HG03108 (cell line): ENCODE data around the gene COA7.
"Not testable (repeated sequence)": the region's sequence is repeated elsewhere in the genome, so short reads cannot be mapped to it uniquely, and the experiment has no call there.

ENCODE experiments used
- ATAC-seq: cut with Tn5 transposase; IDR thresholded peaks from one replicate; pipeline ENCODE4 v1.9.1; 2021; ENCODE audit warnings: moderate library complexity; ENCODE audit not compliant: unreplicated experiment

COA7 gene

GRCh38 chr1:52697795-52698674 is at the start of gene COA7:
Gene COA7, minus strand, starts transcription at chr1:52698347. Its CDS starts 21 bp downstream, at chr1:52698326.
- peak; percentile 46 for ATAC-seq

- ATAC-seq = no peak
Observed at GRCh38 chr1:52747450-52747849, 49.3 kb upstream of the COA7 start.

GRCh38 chr1:52746189-52746588 is 48.0 kb upstream of the COA7 start:
- no peak for ATAC-seq

GRCh38 chr1:52741259-52741658 is 43.1 kb upstream of the COA7 start:
- ATAC-seq = no peak

- ATAC-seq = no peak
Observed at GRCh38 chr1:52739699-52740467, 41.7 kb upstream of the COA7 start.

GRCh38 chr1:52738893-52739292 is 40.7 kb upstream of the COA7 start:
- no peak for ATAC-seq

GRCh38 chr1:52738148-52738547 is 40.0 kb upstream of the COA7 start:
- no peak for ATAC-seq

- not testable (repeated sequence) for ATAC-seq
Observed at GRCh38 chr1:52735371-52735770, 37.2 kb upstream of the COA7 start.

- no peak for ATAC-seq
Observed at GRCh38 chr1:52733368-52733767, 35.2 kb upstream of the COA7 start.

GRCh38 chr1:52727956-52728656 is 30.0 kb upstream of the COA7 start:
- ATAC-seq = no peak

GRCh38 chr1:52727114-52727586 is 29.0 kb upstream of the COA7 start:
- no peak for ATAC-seq

- peak; percentile 94 for ATAC-seq
Observed at GRCh38 chr1:52726265-52727113, 28.3 kb upstream of the COA7 start, which contains the start of gene ZYG11B. Gene ZYG11B, plus strand, starts transcription at chr1:52726453. Its CDS starts 201 bp downstream, at chr1:52726654.

GRCh38 chr1:52725903-52726264 is 27.7 kb upstream of the COA7 start:
- no peak for ATAC-seq

- ATAC-seq = no peak
Observed at GRCh38 chr1:52723260-52723659, 25.1 kb upstream of the COA7 start.

GRCh38 chr1:52715296-52715695 is 17.1 kb upstream of the COA7 start:
- ATAC-seq = not testable (repeated sequence)

- ATAC-seq = no peak
Observed at GRCh38 chr1:52713590-52713989, 15.4 kb upstream of the COA7 start.

- ATAC-seq = no peak
Observed at GRCh38 chr1:52709016-52709415, 10.9 kb upstream of the COA7 start.

- no peak for ATAC-seq
Observed at GRCh38 chr1:52707927-52708655, 9.9 kb upstream of the COA7 start.
